GM10266 (cell line): Measurements from ENCODE around the gene PTPRN2.

Experiments used
- DNase-seq: peaks from one replicate; pipeline ENCODE4 v3.0.0; 2012; ENCODE audit errors: extremely low spot score
- CTCF ChIP-seq: IDR thresholded peaks from 2 replicates; pipeline ENCODE4 v1.5.1; 2012; ENCODE audit warnings: mild to moderate bottlenecking, low read depth; ENCODE audit not compliant: control insufficient read depth, insufficient read depth; ENCODE audit errors: missing control alignments

PTPRN2 gene

GRCh38 chr7:158499082-158499455 lies 88.6 kb downstream of the PTPRN2 start:
- no peak for TF ChIP-seq CTCF
- no peak for DNase-seq

GRCh38 chr7:158498443-158499081 lies 89.1 kb downstream of the PTPRN2 start:
- no peak for TF ChIP-seq CTCF
- no peak for DNase-seq

- no peak for TF ChIP-seq CTCF
- no peak for DNase-seq
Measured at GRCh38 chr7:158497627-158498026, 90.0 kb downstream of the PTPRN2 start.

GRCh38 chr7:158495786-158496185 lies 91.8 kb downstream of the PTPRN2 start:
- TF ChIP-seq CTCF = peak; percentile 33
- peak; percentile 59 for DNase-seq

GRCh38 chr7:158495216-158495615 lies 92.4 kb downstream of the PTPRN2 start:
- DNase-seq = no peak
- TF ChIP-seq CTCF = no peak

- TF ChIP-seq CTCF = no peak
- no peak for DNase-seq
Measured at GRCh38 chr7:158494643-158495042, 93.0 kb downstream of the PTPRN2 start.

- TF ChIP-seq CTCF = peak; percentile 23
- no peak for DNase-seq
Measured at GRCh38 chr7:158494162-158494586, 93.4 kb downstream of the PTPRN2 start.
